HG03521 (cell line): ENCODE results near the gene EPAS1.

ENCODE experiments used
- ATAC-seq: cut with Tn5 transposase; IDR thresholded peaks from one replicate; pipeline ENCODE4 v1.9.1; 2021; ENCODE audit warnings: mild to moderate bottlenecking, moderate library complexity; ENCODE audit not compliant: unreplicated experiment

Gene EPAS1

DNA sequence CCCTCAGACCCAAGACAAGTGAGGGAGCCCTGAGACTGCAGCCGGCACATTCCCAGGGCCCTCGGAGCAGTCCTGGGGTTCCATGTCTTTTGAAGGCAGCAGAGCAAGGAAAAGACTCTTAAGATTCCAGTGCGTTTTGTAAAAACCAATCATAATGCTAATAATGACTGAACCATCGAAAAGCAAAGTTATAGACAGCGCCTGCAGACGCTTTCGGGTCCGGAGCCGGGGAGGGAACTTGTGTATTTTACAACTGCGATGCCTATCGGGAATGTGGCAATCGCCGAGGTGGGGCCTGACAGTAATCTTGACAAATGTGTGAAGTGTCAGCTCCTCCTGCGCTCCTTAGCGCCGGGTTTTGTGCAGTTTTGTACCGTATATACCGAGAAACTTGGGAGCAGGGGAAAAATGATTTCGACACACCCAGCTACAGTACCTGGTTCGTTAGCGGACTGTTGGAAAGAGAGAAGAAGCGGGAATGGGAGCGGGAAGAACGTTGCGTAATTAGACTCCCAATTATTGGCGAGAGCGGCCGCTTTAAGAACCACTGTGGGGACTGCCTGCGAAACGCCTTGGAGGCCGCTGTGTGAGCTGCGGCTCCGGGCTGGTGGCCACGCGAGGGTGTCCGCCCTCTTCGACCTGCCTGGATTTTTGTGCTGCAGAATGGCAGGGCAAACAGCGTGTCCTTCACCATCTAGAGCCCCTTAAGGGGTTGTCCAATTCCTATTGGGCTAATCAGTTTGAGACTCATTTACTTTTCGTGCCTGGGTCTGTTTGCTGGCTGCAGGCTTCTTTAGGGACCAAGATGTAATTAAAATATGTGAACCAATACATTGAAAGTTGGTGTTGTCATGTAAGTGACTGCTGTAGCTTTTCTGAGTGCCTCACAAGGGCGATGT, 2.4 kb downstream of the EPAS1 start:
- no peak for ATAC-seq

DNA sequence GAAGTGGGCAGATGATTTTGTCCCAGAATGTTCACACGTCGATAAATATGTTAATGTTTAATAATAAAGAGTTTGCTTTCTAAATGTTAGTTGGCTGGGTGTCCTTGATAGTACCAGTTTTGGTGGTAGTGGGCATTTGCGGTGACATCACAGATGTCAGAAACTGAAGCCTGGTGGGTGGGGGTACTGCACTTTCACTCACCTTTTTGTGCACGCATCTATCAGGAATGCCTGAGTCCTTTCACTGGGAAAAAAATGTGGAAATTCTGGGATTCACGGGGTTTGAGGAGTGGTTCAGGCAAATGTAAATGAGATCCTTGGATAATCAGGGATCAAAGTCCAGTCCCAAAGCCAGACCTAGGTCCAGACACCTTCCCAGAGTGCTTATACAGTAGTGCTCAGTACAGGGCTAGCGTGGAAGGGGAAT, 3.2 kb downstream of the EPAS1 start:
- ATAC-seq, result no peak

DNA sequence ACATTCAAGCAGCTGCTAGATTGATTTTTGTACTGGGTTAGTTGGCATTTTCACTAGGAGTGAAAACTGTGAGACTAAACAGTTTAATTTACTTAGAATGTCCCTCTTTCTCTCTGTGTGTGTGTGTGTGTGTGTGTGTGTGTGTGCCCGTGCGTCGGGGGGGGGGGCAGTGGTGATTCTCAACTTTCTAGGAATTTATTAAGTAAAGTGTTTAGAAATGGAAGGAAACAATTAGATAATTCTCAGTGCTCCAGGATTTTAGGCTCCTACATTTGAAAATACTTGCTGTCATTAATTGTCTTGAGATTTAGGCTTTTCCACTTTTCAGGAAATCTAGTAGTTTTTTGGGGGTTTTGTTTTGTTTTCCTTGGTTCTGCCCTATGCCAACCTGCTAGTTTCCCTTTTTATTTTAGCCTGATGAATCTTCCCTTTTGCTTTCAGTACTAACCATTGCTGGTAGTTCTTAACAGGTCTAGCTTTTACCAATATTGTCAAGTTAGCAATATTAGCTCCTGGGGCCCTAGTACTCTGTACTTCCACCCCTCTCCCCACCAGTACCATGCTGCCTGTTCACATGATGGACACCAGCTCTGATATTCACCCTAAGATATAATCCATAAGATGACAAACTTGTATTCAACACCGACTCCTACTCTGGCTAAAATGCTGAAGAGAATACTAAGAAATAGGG, 4.9 kb downstream of the EPAS1 start:
- ATAC-seq, result no peak

DNA sequence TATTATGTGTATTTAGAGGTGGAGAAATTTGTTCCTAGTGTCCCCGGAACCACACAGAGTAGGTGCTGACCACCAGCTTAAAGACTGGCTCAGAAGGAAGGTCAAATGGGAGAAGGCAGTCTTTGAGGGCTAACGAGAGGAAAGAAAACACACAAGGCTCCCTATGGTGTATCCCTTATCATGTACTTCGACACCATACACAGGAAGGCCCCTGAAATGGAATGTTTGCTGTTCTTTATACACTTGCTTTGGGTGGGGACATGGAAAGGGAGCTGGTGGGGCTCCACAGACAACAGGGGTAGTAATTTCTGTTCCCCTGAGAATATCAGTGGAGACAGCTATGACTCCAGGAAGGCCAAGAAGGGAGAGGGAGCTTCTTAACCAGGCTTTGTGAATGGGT, 6.0 kb downstream of the EPAS1 start:
- ATAC-seq, result no peak

DNA sequence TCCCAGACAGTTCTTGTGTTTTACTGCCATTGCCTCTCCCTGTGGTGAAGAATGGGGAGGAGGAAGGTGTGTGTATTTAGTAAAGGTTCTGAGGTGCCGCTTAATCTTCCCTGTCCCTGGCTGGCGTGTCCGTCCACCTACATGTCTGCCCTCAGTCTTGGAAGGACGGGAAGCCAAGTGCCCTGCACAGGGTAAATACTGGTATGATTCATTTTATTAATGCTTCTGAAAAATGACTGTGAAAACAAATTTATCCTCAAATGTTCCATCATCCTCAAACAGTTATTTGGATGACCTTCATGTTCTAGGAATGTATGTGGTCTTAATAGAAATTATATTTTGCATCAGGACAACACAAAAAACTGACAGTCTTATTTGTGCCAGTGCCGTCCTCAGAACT, 6.6 kb downstream of the EPAS1 start:
- no peak for ATAC-seq

DNA sequence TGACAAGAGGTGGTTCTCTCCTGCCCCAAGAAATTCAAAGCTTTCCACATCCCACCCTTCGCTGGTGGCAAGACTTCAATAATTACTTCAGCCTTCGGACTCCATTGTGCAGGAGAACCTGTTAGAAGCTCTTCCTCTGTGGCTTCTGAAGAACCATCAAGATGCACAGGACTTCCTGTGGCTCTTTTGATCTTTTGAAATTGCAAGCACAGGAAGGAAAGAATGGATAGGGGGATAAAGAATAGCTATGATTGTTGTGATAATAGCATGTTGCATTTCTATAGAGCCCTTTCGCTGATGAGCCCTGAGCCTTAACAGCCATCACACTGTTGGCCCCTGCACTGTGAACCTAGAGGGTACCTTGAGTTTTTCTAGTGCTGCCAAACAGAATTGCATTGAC, 7.4 kb downstream of the EPAS1 start:
- no peak for ATAC-seq

DNA sequence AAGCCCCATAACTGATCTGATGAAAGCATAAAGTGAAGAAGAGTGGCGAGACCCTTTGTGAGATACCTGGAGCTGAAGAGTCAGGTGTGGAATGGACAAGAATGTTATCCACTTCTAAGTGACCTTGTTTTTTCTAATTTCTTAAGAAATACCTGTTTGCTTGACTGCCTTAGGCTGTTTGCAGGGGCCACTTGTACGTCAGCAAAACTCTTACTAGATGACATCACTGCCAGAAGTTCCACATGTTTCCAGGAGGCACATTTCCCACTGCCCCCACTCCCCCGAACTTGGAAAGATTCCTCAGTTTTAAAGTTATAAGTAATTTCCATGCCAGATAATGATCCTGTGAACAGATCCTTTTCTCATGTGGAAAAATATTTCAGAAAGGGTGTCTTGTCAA, 8.0 kb downstream of the EPAS1 start:
- ATAC-seq, result no peak

DNA sequence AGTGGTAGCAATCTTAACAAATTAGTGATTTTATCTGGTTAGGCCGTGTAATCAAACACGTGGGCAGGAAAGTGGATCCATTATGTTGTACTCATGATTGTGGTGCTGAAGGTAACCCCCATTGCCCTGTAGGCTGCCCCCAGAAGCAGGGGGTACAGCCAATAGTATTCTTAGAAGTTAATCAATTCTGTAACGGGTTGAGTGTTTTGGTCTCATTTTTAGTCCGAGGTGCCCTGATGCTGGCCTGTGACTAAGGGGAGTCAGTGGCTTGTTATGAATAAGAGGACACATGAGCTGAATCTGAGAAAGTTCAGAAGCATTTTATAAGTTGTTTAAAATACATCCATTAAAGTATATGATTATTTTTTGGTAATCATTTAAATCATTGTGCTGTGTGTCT, 8.6 kb downstream of the EPAS1 start:
- ATAC-seq, result no peak

DNA sequence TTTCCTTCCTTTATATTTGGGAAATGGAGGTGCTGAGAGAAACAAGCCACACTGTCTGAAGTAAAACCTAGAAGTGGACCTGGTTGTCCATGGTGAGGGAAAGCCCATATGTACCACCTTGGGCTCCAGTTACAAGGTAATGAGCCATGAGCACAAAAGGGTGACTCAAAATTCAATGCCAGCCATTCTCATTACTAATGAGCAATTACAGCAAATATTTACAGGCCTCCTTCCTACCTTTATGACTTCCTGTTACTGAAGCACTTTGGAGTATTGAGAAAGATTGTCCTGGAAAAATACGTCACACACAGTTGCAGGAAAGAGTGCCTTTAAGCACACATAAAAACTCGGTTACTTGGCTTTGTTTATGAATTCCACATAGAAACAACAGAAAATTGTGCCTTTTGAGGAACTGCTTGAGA, 9.1 kb downstream of the EPAS1 start:
- no peak for ATAC-seq

DNA sequence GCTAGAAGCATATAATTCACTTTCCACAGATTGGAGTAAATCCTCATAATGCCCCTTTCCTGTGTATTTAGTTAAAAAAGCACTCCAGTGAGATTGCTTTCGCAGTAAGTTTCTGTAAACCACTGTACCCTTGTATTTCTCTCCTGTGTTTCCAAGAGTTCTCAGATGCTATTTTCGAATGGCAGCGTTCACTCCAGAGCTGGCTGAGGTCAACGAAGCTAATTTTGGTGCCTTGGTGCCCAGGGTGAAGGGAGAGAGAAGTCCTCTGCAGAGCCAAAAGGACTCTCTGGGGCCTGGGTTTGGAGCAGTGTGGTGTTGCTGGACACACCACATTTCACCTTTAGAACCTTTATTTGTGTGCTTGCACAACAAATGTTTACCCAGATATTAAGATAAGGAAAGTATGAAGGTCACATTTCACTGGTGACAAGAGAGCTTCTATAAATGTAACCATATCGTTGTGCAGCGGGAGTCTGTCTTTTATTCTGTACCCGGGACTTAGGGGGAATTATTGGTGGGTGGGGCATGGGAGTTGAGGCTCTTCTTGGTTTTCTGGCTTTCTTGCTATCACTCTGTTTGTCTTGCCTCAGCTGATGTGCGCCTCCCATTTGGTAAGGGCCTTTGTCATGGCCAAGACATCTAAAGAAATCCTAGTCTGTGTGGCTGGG, 9.9 kb downstream of the EPAS1 start:
- ATAC-seq, result no peak

DNA sequence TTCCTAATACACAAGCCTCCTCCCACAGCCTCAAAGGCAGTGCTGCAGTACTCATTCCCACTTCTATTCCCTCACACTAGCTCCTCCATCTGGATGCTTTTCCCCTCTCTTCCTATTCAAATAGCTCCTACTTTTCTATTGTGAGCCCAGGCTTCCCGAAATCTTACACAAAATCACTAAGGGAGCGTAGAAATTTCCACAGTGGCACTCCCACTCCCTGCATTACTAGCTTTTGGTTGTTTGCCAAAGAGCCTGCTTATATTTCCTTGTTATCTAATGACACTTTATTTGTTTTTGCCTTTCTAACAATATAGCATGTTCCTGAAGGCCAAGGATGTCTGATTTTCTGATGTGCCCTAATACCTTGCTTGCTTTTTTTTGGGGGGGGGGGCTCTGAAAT, 10.9 kb downstream of the EPAS1 start:
- no peak for ATAC-seq

DNA sequence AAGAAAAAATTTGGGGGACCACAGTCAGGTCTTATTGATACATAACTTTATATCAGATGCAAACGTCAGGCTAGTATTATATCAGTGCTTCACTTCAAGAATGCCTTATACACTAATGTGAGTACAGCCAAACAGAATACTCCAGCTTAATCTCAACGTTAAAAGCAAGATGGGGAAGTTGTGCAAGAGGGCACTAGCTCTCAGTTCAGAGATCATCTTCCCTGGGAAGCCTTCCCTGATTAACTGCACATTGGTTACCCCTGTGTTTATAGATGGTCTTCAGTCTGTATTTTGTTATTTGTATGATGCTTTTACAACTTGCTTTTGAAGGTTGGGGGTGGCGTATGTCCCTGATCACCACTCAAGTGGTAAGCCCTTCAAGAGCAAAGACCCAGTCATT, 11.4 kb downstream of the EPAS1 start:
- ATAC-seq, result no peak

DNA sequence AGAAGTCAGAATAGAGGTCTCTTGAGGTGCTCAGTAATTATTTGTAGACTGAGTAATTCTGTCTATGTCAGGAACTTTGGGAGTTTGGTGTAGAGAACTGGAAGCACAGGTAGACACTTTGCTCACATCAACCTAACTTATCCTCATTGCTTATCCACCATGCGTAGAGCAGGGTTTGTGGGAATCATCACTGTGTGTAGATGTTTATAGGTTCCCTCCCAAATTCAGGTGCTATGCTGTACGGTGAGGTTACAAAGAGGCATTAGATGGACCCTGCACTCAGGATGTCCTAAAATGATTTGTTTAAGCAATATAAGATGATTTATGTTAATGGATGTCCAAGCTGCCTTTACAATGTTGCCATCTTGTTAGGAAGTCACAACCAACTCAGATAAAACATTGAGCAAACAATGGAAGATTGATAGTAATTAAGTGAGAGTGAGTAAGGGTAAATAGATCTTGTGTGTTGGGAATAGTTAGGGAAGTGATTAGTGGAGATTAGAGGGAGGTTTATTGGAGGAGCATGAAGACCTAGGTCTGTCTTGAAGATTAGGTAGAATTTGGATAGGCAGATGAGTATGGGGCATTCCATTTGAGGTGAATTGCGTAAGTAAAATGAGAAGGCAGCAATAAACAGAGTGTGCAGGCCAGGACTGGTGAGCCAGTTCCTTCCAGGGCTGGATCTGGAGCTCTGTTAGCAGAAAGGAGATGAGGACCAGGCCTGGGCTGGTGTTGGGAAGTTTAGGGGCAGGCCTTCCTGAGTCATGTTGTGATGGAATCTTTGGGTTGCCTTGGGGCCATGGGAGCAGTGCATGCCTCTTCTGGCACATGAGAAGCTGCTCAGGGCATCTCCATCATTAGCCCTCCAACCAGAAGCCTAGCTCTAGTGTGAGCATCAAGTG, 12.1 kb downstream of the EPAS1 start:
- no peak for ATAC-seq

DNA sequence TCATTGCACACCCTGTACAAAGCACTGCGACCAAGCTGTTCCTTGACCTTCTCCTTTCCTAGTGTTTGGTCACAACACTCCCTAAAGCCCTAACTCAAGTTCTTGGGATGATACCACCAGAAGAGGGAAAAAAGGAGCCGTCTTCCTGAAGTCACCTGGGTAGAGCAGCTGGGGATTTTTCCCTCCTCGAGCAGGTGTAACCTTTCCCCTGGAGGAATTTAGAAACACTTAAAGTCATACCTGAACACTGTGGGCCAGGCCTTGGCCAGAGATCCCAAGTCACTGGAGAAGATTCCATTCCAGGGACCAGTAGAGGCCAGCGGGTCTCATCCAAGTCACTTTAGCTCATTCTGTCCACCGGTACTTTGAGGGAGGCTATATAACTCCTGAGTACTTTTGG, 13.2 kb downstream of the EPAS1 start:
- no peak for ATAC-seq

DNA sequence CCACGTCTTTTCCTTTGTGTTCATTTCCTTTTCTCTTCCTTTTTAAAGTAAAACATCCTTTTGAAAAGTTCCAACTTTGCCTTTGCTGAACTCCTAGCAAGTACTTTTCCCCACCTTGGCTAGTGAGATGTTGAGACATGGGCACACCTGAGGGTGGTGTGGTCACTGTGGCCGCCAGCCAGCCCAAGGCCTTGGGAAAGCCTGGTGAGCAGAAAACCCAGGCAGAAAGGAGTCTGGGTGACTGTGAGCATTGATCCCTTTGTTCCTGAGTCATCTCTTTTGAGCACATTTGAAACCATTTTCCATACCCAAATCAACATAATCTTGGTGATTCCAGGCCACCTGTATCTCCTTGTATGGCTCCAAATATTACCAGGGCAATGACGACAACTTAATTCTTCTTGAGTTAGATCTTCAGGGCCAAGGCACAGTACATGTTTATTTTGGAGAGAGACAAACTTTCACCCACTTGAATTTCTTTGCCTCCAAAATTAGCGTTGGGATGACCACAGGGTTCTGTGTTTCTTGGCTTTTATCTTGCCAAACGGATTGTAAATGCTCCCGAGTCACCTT, 14.5 kb downstream of the EPAS1 start:
- no peak for ATAC-seq

DNA sequence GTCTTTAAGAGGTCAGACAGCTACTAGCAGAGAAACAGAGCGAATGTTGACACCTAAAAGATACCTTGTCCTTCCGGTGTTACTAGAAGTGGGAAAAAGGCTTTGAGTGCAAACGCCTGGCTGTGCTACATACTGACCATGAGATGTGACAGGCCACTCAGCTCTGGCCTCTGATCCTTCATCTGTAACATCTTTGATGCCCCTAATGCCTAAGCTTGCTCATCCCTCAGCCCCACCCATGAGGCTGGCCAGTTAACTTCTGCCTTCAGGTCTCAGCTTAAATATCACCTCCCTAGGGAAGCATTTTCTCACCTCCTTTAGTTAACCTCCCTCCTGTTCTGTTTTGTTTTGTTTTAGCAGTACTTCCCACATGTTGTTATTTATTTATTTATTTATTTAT, 15.9 kb downstream of the EPAS1 start:
- no peak for ATAC-seq

DNA sequence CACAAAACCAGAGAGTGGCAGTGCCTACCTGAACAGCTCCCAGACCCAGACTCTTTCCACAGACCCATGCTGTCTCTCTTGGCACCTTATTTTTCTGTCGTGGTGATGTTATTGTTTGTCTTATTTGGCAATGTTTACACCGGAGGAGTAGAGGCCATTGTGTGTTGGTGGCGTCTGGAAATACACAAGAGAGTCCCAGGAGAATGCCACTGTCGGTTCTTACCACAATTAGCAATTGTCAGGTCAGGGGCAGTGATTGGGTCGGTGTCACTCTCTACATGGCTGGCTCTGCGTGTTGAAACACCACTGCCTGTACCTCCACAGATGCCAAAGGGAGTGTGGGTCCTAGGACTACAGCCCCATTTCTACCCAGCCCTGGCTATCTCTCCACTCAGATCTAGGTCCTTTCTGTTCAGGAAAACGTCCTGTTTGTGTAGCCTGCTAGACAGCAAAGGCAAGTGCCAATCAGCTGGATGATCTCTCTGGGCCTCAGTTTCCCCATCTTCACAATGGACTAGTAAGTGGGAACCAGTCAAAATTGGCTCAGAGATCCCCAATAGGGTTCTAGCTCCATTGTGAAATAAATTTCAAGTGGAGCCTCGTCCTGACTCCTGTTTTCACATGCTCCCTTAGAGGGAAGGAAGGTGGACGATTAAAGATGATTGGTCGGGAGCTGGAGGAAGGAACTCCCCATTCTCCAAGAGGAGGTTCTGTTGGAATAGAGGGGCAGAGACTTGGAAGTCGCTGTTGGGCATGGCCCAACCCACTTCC, 17.0 kb downstream of the EPAS1 start:
- no peak for ATAC-seq

DNA sequence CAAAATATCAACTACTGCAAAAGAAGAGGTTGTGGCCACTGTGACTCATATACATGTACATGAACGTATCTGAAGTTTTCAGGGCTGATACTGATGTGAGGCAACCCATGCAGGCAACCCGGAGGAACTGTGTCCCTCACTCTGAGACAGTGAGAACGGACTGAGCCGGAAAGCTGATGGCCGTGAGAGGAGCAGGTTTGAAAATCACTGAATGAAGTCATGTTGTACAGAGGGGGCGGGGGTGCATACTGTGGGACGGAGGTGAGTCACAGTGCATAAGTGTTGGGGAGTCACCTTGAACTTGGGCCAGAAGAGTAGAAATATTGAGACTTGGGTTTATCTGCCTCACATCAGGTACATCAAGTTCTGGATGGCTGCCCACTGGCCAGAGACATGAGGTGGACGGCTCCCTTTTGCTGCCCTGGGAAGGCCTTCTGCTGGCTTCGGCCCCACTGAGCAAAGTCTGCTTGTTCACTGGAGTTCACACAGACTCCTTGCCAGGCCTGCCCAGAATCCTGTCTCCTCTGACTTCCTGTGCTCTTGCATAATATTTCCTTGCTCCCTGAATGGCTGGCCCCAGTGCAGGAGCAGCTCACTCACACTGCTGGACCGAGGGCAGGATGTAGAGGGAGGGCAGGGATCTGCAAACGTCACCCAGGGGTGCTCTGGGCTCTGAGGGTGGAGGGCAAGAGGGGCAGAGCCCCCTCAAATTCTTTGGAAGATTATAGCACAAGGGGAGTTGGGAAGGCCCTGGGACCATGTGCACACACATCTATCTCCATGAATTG, 18.1 kb downstream of the EPAS1 start:
- ATAC-seq, result no peak

DNA sequence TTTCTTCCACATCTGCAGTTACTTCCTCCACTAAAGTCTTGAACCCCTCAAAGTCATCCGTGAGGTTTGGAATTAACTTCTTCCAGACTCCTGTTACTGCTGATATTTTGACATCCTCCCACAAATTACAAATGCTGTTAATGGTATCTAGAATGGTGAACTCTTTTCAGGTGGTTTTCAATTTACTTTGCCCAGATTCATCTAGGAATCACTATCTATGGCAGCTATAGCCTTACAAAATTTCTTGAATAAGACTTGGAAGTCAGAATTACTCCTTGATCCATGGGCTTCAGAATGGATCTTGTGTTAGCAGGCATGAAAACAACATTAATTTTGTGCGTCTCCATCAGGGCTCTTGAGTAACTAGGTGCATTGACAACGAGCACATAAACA, 19.9 kb downstream of the EPAS1 start:
- no peak for ATAC-seq
